Measurements from ENCODE around the gene TSPAN11.

Gene TSPAN11

GRCh38 chr12:30974746-30975500 lies 48.4 kb downstream of the TSPAN11 start:
- no peak overlapping the region for H3K4me3 ChIP-seq (ENCODE audit: low read length, poor library complexity, severe bottlenecking)
- H3K9me2 ChIP-seq (replicated peaks; ENCODE audit: low read depth, low read length) = no peaks in the 10 kb centered on the region
- no peaks in the 10 kb centered on the region for H3K79me2 ChIP-seq (ENCODE audit: insufficient read depth, low read length)
- H3F3A ChIP-seq (ENCODE audit: low read depth) = no peaks in the 10 kb centered on the region
- TF ChIP-seq EZH2phosphoT487 (IDR thresholded peaks at IDR 0.05; ENCODE audit: borderline replicate concordance) = no peak
- no peak for TF ChIP-seq CTCF (conservative IDR thresholded peaks at IDR 0.05; ENCODE audit: low read length)
- no peak overlapping the region for H3K9ac ChIP-seq (ENCODE audit: low read depth, low read length, poor library complexity, severe bottlenecking)
- no peaks in the 10 kb centered on the region for H3K4me1 ChIP-seq (ENCODE audit: insufficient read depth, low read length, poor library complexity, severe bottlenecking)
- H3K9me3 ChIP-seq (ENCODE audit: insufficient read depth, low read depth, low read length) = no peaks in the 10 kb centered on the region
- no peaks in the 10 kb centered on the region for H4K20me1 ChIP-seq (ENCODE audit: insufficient read depth, low read length, poor library complexity, severe bottlenecking)
- H2AFZ ChIP-seq (ENCODE audit: low read length) = no peak overlapping the region
- H3K36me3 ChIP-seq (ENCODE audit: insufficient read depth, low read length) = no peaks in the 10 kb centered on the region
- H3K27me3 ChIP-seq (ENCODE audit: insufficient read depth, low read length, poor library complexity, severe bottlenecking) = no peaks in the 10 kb centered on the region
- no peak overlapping the region for H3K4me2 ChIP-seq (ENCODE audit: low read depth, low read length, poor library complexity, severe bottlenecking)

- TF ChIP-seq CTCF (conservative IDR thresholded peaks at IDR 0.05; ENCODE audit: low read length) (no peak), EZH2phosphoT487 (IDR thresholded peaks at IDR 0.05; ENCODE audit: borderline replicate concordance) (no peak)
- Histone ChIP-seq H3K4me1 (ENCODE audit: insufficient read depth, low read length, poor library complexity, severe bottlenecking) (no peaks in the 10 kb centered on the region), H3K9me2 (replicated peaks; ENCODE audit: low read depth, low read length) (no peaks in the 10 kb centered on the region), H3K36me3 (ENCODE audit: insufficient read depth, low read length) (no peaks in the 10 kb centered on the region), H3K27me3 (ENCODE audit: insufficient read depth, low read length, poor library complexity, severe bottlenecking) (no peaks in the 10 kb centered on the region), H3K4me2 (ENCODE audit: low read depth, low read length, poor library complexity, severe bottlenecking) (no peak overlapping the region), H3K4me3 (ENCODE audit: low read length, poor library complexity, severe bottlenecking) (no peak overlapping the region), H3K9me3 (ENCODE audit: insufficient read depth, low read depth, low read length) (no peaks in the 10 kb centered on the region), H2AFZ (ENCODE audit: low read length) (no peak overlapping the region), H3K79me2 (ENCODE audit: insufficient read depth, low read length) (no peaks in the 10 kb centered on the region), H3F3A (ENCODE audit: low read depth) (no peaks in the 10 kb centered on the region), H3K9ac (ENCODE audit: low read depth, low read length, poor library complexity, severe bottlenecking) (no peak overlapping the region), H4K20me1 (ENCODE audit: insufficient read depth, low read length, poor library complexity, severe bottlenecking) (no peaks in the 10 kb centered on the region)
Observed at GRCh38 chr12:30975581-30975980, 49.0 kb downstream of the TSPAN11 start.

DNA sequence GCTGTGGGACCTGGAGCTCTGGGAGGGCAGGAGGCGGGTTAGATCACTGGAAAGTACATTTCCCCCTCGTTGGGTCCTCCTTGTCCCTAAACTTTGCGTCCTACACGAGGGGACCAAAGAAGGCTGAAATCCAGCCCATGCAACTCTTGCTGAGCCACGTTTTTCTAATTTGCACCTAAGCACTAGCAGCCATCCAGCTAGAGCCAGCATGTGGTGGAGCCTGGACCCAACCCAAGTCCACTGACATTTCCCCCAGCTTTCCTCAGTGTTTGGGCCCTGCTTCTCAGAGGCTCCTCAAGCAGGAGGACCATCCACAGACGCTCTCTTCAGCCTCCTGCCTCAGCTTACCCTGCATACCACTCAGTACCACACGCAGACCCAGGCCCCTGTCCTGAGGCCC lies 49.7 kb downstream of the TSPAN11 start:
- Histone ChIP-seq H3F3A (ENCODE audit: low read depth) (no peaks in the 10 kb centered on the region), H3K27me3 (ENCODE audit: insufficient read depth, low read length, poor library complexity, severe bottlenecking) (no peaks in the 10 kb centered on the region), H3K4me3 (ENCODE audit: low read length, poor library complexity, severe bottlenecking) (no peak overlapping the region), H3K9me3 (ENCODE audit: insufficient read depth, low read depth, low read length) (no peaks in the 10 kb centered on the region), H2AFZ (ENCODE audit: low read length) (no peak overlapping the region), H3K4me1 (ENCODE audit: insufficient read depth, low read length, poor library complexity, severe bottlenecking) (no peaks in the 10 kb centered on the region), H3K79me2 (ENCODE audit: insufficient read depth, low read length) (no peaks in the 10 kb centered on the region), H3K4me2 (ENCODE audit: low read depth, low read length, poor library complexity, severe bottlenecking) (no peak overlapping the region), H4K20me1 (ENCODE audit: insufficient read depth, low read length, poor library complexity, severe bottlenecking) (no peaks in the 10 kb centered on the region), H3K9ac (ENCODE audit: low read depth, low read length, poor library complexity, severe bottlenecking) (no peak overlapping the region), H3K9me2 (replicated peaks; ENCODE audit: low read depth, low read length) (no peaks in the 10 kb centered on the region), H3K36me3 (ENCODE audit: insufficient read depth, low read length) (no peaks in the 10 kb centered on the region)
- TF ChIP-seq CTCF (conservative IDR thresholded peaks at IDR 0.05; ENCODE audit: low read length) (no peak), EZH2phosphoT487 (IDR thresholded peaks at IDR 0.05; ENCODE audit: borderline replicate concordance) (no peak)
